GM23338 (cell line): Measurements from ENCODE around the gene AMDHD1.

Experiments used
- EZH2 ChIP-seq: fragments of 200-600 bp; sonication (generic); IDR thresholded peaks from one replicate; pipeline ENCODE4 v1.8.0; 2017; ENCODE audit warnings: antibody characterized with exemption, mild to moderate bottlenecking, low read depth; ENCODE audit not compliant: unreplicated experiment
- TF ChIP-seq, protein P1 (sequence below), 2 experiments: fragments of 200-600 bp in 1 of 2; sonication (generic) in 1 of 2; conservative IDR thresholded peaks; 2 replicates each; pipeline versions ENCODE4 v1.5.1 to v1.6.1; 2016 to 2017; ENCODE audit warnings: antibody characterized with exemption in 2 of 2, low read depth in 2 of 2, mild to moderate bottlenecking in 2 of 2, moderate library complexity in 1 of 2

DNA sequence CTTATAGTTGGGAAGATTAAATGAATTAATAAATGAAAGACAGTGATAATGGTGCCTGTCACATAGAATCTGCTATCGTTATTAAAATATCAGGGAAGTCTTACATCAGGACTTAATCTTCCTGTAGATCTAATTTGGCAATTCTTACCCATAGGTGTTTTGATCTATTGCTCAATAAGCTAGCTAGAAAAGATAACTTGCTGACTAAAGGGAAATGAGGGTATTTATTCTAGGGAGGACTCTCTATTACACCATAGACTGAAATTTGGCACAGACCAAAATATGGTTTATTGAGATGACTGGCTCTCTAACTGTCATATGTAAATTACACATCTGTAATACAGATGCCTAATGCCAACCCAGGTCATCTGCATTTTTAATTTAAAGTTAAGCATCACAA, 41.6 kb downstream of the AMDHD1 start:
- TF ChIP-seq, protein P1, sequence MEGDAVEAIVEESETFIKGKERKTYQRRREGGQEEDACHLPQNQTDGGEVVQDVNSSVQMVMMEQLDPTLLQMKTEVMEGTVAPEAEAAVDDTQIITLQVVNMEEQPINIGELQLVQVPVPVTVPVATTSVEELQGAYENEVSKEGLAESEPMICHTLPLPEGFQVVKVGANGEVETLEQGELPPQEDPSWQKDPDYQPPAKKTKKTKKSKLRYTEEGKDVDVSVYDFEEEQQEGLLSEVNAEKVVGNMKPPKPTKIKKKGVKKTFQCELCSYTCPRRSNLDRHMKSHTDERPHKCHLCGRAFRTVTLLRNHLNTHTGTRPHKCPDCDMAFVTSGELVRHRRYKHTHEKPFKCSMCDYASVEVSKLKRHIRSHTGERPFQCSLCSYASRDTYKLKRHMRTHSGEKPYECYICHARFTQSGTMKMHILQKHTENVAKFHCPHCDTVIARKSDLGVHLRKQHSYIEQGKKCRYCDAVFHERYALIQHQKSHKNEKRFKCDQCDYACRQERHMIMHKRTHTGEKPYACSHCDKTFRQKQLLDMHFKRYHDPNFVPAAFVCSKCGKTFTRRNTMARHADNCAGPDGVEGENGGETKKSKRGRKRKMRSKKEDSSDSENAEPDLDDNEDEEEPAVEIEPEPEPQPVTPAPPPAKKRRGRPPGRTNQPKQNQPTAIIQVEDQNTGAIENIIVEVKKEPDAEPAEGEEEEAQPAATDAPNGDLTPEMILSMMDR (conservative IDR thresholded peaks at IDR 0.05; ENCODE audit: low read depth in 2 of 2) = no peak
- TF ChIP-seq EZH2 = no peak
